Left lung (tissue), 10 donors: Measurements from ENCODE around the gene SRP14. TPM values are rescaled to one million over a fixed set of nuclear protein-coding genes. Genes with fewer than 3 reads are reported as not detected.

ENCODE experiments used
- ATAC-seq: fragments of 200-7000 bp; cut with Tn5 transposase; one replicate; pipeline ENCODE4 v1.9.1; 2020; ENCODE audit warnings: moderate library complexity
- DNase-seq, 4 donors: peaks; one replicate each; pipeline ENCODE4 v3.0.0-alpha.2; 2013 to 2020
- H3K27ac ChIP-seq, 2 donors: fragments of 200-600 bp; sonication (generic) in 1 of 2; one replicate each; pipeline versions ENCODE4 v1.5.0 to v1.8.0; 2020 to 2021
- H3K27me3 ChIP-seq, 2 donors: fragments of 200-600 bp; sonication (generic) in 1 of 2; one replicate each; pipeline versions ENCODE4 v1.5.0 to v1.8.0; 2020 to 2021
- H3K36me3 ChIP-seq, 2 donors: fragments of 200-600 bp; sonication (generic) in 1 of 2; one replicate each; pipeline versions ENCODE4 v1.5.0 to v1.8.0; 2020 to 2021
- H3K4me1 ChIP-seq, 2 donors: fragments of 200-600 bp; one replicate each; pipeline ENCODE4 v1.8.0; 2021
- H3K4me3 ChIP-seq, 2 donors: fragments of 200-600 bp; sonication (generic) in 1 of 2; one replicate each; pipeline versions ENCODE4 v1.5.0 to v1.8.0; 2020 to 2021; ENCODE audit warnings: mild to moderate bottlenecking in 1 of 2
- H3K9me3 ChIP-seq, 2 donors: fragments of 200-600 bp; sonication (generic) in 1 of 2; one replicate each; pipeline versions ENCODE4 v1.5.0 to v1.8.0; 2020 to 2021
- CTCF ChIP-seq, 2 donors: fragments of 200-600 bp; sonication (generic) in 1 of 2; IDR thresholded peaks; one replicate each; pipeline versions ENCODE4 v1.5.0 to v1.8.0; 2021; ENCODE audit warnings: antibody characterized with exemption in 2 of 2
- intact Hi-C, 2 donors: fragments of 100-400 bp; cut with DNase I; formaldehyde crosslinking; loops; one replicate each; pipeline versions ENCODE4 v1.11.2 to v1.14.2; 2022
- polyA plus RNA-seq, 6 donors: library from polyadenylated mRNA; unstranded; fragments of 120-200 nt; gene quantifications; one replicate each; pipeline ENCODE4 v1.2.1, GENCODE V29; 2013; ENCODE audit not compliant: insufficient read length in 6 of 6
- total RNA-seq, 2 donors: library from RNA; stranded (reverse); fragmentation: NEBNext Ultra II Directional; extraction: Animal tissue kit (Norgen Biotek cat#: 25700); gene quantifications; one replicate each; pipeline ENCODE4 v1.2.1, GENCODE V29; 2021
- donor health status: DM: no; HTN: yes; CAD: no.
- donor health status: DM: no; HTN: no; CAD: no.

SRP14 gene
- total and polyA plus RNA-seq, 8 donors, result 159 to 541 (median 505) TPM

- intact Hi-C loops, result no loop called here
- Histone ChIP-seq H3K4me3 (no peak overlapping the region), H3K36me3 (no peaks in the 10 kb centered on the region), H3K27ac (no peak overlapping the region), H3K27me3 (no peaks in the 10 kb centered on the region), H3K9me3 (no peaks in the 10 kb centered on the region), H3K4me1 (peaks cover 0 to 13% of the 10 kb centered on the region in 2 donors)
- TF ChIP-seq CTCF (IDR thresholded peaks at IDR 0.05), result no peak
- DNase-seq, result peak in 1 of 4 donors; percentile 23
- no peak for ATAC-seq
Measured at GRCh38 chr15:40062816-40063562, 24.0 kb upstream of the SRP14 start.

GRCh38 chr15:40061212-40061901 lies 22.4 kb upstream of the SRP14 start:
- peaks cover 0 to 14% of the 10 kb centered on the region in 2 donors for H3K4me1 ChIP-seq
- no peaks in the 10 kb centered on the region for H3K27me3 ChIP-seq
- H3K36me3 ChIP-seq, result no peaks in the 10 kb centered on the region
- no peak for TF ChIP-seq CTCF (IDR thresholded peaks at IDR 0.05)
- no peaks in the 10 kb centered on the region for H3K9me3 ChIP-seq
- DNase-seq (peak in 2 of 4 donors; percentile 42 to 53), ATAC-seq (peak; percentile 90)
- H3K27ac ChIP-seq, result no peak overlapping the region
- intact Hi-C loops, result no loop called here
- H3K4me3 ChIP-seq, result no peak overlapping the region

DNA sequence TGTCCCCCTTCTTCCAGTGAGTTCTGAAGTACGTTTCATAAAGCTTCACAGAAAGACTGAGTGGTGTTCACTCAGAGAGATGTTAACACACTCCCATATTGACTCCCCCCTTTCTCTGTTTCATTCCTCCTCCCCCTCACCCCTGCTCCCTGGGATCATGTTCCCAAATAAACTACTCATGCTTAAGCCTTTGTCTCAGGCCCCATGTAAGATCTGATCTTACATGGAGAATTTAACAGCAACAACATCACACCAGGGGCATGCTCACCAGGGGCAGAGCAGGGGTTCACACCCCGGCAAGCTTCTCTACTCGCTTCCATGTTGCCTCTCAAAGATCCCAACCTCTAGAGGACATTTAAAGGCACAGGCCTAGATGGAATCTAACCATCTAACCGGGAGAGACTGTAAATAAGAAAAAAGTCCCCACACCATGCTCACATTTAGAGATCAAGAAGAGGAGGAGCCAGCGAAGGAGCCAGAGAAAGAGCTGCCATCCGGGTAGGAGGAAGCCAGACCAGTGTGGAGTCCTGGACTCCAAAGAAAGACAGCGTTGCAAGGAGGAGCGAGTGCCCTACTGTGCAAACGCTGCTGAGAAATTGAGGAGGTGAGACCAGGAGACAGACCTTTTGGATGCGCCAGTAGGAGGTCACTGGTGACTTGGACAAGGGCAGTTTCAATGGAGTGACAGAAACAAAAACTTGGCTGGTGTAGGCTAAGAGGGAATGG lies 21.4 kb upstream of the SRP14 start:
- Histone ChIP-seq H3K27ac (no peak overlapping the region), H3K4me3 (no peak overlapping the region), H3K36me3 (no peaks in the 10 kb centered on the region), H3K9me3 (no peaks in the 10 kb centered on the region), H3K4me1 (peaks cover 0 to 20% of the 10 kb centered on the region in 2 donors), H3K27me3 (no peaks in the 10 kb centered on the region)
- ATAC-seq (no peak), DNase-seq (no peak)
- intact Hi-C loops, result no loop called here
- no peak for TF ChIP-seq CTCF (IDR thresholded peaks at IDR 0.05)

DNA sequence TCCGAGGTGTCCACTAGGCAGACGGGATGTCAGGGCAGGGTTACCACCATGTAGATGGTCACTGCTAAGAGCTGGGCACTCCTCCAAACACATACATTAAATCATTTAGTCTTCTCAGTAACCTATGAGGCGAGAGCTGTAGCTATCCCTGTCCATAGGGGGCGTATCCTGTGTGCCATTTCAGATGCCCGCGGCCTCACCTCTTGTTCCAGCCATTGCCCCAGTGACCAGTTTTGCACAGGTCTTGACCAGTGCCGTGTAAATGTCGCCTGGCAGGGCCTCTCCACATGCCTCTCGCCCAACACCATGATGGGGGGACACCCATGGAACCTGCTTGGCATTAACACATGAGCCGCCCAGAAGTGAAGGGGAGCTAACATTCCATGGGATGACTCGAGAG lies 20.8 kb upstream of the SRP14 start:
- Histone ChIP-seq H3K27ac (no peak overlapping the region), H3K9me3 (no peaks in the 10 kb centered on the region), H3K27me3 (no peaks in the 10 kb centered on the region), H3K4me3 (no peak overlapping the region), H3K4me1 (peaks cover 4 to 26% of the 10 kb centered on the region in 2 donors), H3K36me3 (no peaks in the 10 kb centered on the region)
- DNase-seq (peak in 1 of 4 donors; percentile 29), ATAC-seq (no peak)
- intact Hi-C loops, result no loop called here
- TF ChIP-seq CTCF (IDR thresholded peaks at IDR 0.05), result no peak
